ENCODE measurements around the gene PRDM10.

The PRDM10 gene

DNA sequence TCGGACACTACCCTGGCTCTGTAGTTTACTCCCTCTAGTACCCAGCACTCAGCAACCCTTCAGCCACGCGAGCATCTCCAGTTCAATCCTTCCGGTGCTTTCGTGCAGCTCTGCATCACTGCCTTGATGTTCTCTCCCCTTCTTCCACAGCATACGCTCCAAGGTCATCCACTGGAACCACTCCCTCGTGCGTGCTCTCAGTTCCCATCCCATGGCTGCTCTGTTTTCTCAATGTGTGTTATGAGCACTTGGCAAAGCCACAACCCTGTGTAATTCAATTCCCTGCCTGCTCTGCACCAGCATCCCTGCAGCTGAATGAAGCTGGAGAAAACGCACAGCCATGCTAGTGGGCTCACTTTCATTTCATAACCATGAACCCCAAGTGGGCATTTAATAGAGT lies 68.7 kb downstream of the PRDM10 start:
- H3K4me2 ChIP-seq (ENCODE audit: low read length), result no peak overlapping the region
- no peaks in the 10 kb centered on the region for H3K9me3 ChIP-seq (ENCODE audit: insufficient read depth, low read length)
- H3K27ac ChIP-seq (ENCODE audit: low read length), result no peak overlapping the region
- H3K4me3 ChIP-seq (ENCODE audit: low read length), result no peak overlapping the region
- H4K20me1 ChIP-seq (ENCODE audit: insufficient read depth, low read length), result no peaks in the 10 kb centered on the region
- H3K79me2 ChIP-seq (ENCODE audit: low read length), result no peaks in the 10 kb centered on the region
- H3K4me1 ChIP-seq (ENCODE audit: low read length), result no peaks in the 10 kb centered on the region
- no peak overlapping the region for H3K9ac ChIP-seq (ENCODE audit: low read length)
- H2AFZ ChIP-seq (ENCODE audit: low read depth, low read length), result no peak overlapping the region
- no peaks in the 10 kb centered on the region for H3K27me3 ChIP-seq (ENCODE audit: low read depth, low read length)
- no peaks in the 10 kb centered on the region for H3K36me3 ChIP-seq (replicated peaks; ENCODE audit: low read depth, low read length)
- TF ChIP-seq, protein P1, sequence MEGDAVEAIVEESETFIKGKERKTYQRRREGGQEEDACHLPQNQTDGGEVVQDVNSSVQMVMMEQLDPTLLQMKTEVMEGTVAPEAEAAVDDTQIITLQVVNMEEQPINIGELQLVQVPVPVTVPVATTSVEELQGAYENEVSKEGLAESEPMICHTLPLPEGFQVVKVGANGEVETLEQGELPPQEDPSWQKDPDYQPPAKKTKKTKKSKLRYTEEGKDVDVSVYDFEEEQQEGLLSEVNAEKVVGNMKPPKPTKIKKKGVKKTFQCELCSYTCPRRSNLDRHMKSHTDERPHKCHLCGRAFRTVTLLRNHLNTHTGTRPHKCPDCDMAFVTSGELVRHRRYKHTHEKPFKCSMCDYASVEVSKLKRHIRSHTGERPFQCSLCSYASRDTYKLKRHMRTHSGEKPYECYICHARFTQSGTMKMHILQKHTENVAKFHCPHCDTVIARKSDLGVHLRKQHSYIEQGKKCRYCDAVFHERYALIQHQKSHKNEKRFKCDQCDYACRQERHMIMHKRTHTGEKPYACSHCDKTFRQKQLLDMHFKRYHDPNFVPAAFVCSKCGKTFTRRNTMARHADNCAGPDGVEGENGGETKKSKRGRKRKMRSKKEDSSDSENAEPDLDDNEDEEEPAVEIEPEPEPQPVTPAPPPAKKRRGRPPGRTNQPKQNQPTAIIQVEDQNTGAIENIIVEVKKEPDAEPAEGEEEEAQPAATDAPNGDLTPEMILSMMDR (IDR thresholded peaks at IDR 0.05; ENCODE audit: low read depth, low read length), result no peak
- no peak for TF ChIP-seq EZH2phosphoT487 (IDR thresholded peaks at IDR 0.05; ENCODE audit: low read depth)

- Histone ChIP-seq H3K79me2 (ENCODE audit: low read length) (no peaks in the 10 kb centered on the region), H3K27me3 (ENCODE audit: low read depth, low read length) (no peaks in the 10 kb centered on the region), H3K4me3 (ENCODE audit: low read length) (no peak overlapping the region), H3K9ac (ENCODE audit: low read length) (no peak overlapping the region), H3K4me2 (ENCODE audit: low read length) (no peak overlapping the region), H3K4me1 (ENCODE audit: low read length) (no peaks in the 10 kb centered on the region), H4K20me1 (ENCODE audit: insufficient read depth, low read length) (no peaks in the 10 kb centered on the region), H3K36me3 (replicated peaks; ENCODE audit: low read depth, low read length) (no peaks in the 10 kb centered on the region), H2AFZ (ENCODE audit: low read depth, low read length) (no peak overlapping the region), H3K27ac (ENCODE audit: low read length) (no peak overlapping the region), H3K9me3 (ENCODE audit: insufficient read depth, low read length) (no peaks in the 10 kb centered on the region)
- TF ChIP-seq, protein P1 (IDR thresholded peaks at IDR 0.05; ENCODE audit: low read depth, low read length), result no peak
- TF ChIP-seq EZH2phosphoT487 (IDR thresholded peaks at IDR 0.05; ENCODE audit: low read depth), result no peak
Measured at GRCh38 chr11:129933262-129933661, 69.4 kb downstream of the PRDM10 start.

DNA sequence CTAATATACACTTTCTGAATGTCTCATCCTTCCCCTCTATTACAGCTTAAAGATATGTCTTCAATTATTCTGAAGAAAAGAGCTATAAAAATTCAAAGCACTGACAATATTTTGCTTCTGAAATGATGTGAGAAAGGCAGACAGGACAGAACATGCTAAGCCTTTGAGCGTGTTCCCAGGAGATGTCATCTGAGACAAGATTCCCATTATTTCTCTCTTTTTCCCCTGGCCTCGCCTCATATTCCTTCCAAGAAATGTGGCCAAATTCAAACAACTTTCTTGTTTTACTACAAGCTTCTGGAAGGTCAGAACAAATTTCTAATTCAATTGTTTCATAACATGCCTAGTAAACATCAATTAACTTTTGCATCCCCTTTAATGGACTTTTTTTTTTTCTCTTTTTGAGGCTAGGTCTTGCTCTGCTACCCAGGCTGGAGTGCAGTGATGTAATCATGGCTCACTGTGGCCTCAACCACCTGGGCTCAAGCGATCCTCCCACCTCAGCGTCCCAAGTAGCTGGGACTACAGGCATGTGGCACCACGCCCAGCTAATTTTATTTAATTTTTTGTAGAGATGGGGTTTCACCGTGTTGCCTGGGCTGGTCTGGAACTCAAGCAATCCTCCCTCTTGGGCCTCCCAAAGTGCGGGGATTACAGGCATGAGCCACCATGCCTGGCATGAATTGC lies 70.1 kb downstream of the PRDM10 start:
- no peak overlapping the region for H3K27ac ChIP-seq (ENCODE audit: low read length)
- TF ChIP-seq EZH2phosphoT487 (IDR thresholded peaks at IDR 0.05; ENCODE audit: low read depth), result no peak
- TF ChIP-seq, protein P1 (IDR thresholded peaks at IDR 0.05; ENCODE audit: low read depth, low read length), result no peak

DNA sequence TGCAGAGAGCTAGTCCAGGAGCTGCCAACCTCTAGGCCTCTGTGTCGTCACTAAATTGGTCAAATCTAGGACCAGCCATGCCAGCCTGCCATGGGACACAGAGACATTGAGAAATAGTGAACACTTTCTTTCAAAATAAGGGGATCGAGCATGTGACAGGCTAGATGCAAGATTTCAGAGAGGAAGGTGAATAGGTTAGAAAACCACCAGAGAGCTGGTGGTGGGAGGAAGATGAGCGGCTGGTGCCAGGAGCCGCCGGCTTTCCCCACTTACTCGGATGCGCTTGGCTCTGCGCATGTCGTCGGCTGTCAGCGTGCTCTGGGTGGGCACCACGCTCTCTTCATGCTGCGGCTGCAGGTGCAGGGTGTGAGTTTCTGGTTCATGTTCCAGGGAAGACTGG lies 71.9 kb downstream of the PRDM10 start:
- no peak overlapping the region for H2AFZ ChIP-seq (ENCODE audit: low read depth, low read length)
- no peaks in the 10 kb centered on the region for H3K4me1 ChIP-seq (ENCODE audit: low read length)
- no peak overlapping the region for H3K9ac ChIP-seq (ENCODE audit: low read length)
- H3K9me3 ChIP-seq (ENCODE audit: insufficient read depth, low read length), result no peaks in the 10 kb centered on the region
- no peaks in the 10 kb centered on the region for H3K36me3 ChIP-seq (replicated peaks; ENCODE audit: low read depth, low read length)
- H3K79me2 ChIP-seq (ENCODE audit: low read length), result no peaks in the 10 kb centered on the region
- H3K27ac ChIP-seq (ENCODE audit: low read length), result no peak overlapping the region
- H3K27me3 ChIP-seq (ENCODE audit: low read depth, low read length), result no peaks in the 10 kb centered on the region
- TF ChIP-seq EZH2phosphoT487 (IDR thresholded peaks at IDR 0.05; ENCODE audit: low read depth), result no peak
- TF ChIP-seq, protein P1 (IDR thresholded peaks at IDR 0.05; ENCODE audit: low read depth, low read length), result no peak
- H3K4me3 ChIP-seq (ENCODE audit: low read length), result no peak overlapping the region
- no peak overlapping the region for H3K4me2 ChIP-seq (ENCODE audit: low read length)
- H4K20me1 ChIP-seq (ENCODE audit: insufficient read depth, low read length), result no peaks in the 10 kb centered on the region

More for the DNA sequence above, 70.1 kb downstream of the PRDM10 start:
- H4K20me1 ChIP-seq (ENCODE audit: insufficient read depth, low read length), result no peaks in the 10 kb centered on the region
- H3K27me3 ChIP-seq (ENCODE audit: low read depth, low read length), result no peaks in the 10 kb centered on the region
- no peak overlapping the region for H3K9ac ChIP-seq (ENCODE audit: low read length)
- no peak overlapping the region for H2AFZ ChIP-seq (ENCODE audit: low read depth, low read length)
- no peaks in the 10 kb centered on the region for H3K79me2 ChIP-seq (ENCODE audit: low read length)
- no peaks in the 10 kb centered on the region for H3K9me3 ChIP-seq (ENCODE audit: insufficient read depth, low read length)
- H3K4me2 ChIP-seq (ENCODE audit: low read length), result no peak overlapping the region
- no peaks in the 10 kb centered on the region for H3K4me1 ChIP-seq (ENCODE audit: low read length)
- H3K4me3 ChIP-seq (ENCODE audit: low read length), result no peak overlapping the region
- no peaks in the 10 kb centered on the region for H3K36me3 ChIP-seq (replicated peaks; ENCODE audit: low read depth, low read length)
